WTC11 (cell line): ENCODE data around the gene NEURL2. TPM values are rescaled to one million over a fixed set of nuclear protein-coding genes. Genes with fewer than 3 reads are reported as not detected.

Experiments
- ATAC-seq: fragments of 200-7000 bp; cut with Tn5 transposase; 2 replicates; pipeline ENCODE4 v1.10.0; 2021; ENCODE audit warnings: mild to moderate bottlenecking, moderate library complexity
- CTCF ChIA-PET: fragments of 300-600 bp; sonication (Branson Sonifier 250); formaldehyde crosslinking; loops from one replicate; lab custom pipeline; 2021; ENCODE audit warnings: antibody characterized with exemption; lab: Charles Lee
- POLR2A ChIA-PET: fragments of 350-600 bp; sonication (Branson Sonifier 250); formaldehyde crosslinking; loops from one replicate; lab custom pipeline; 2021; ENCODE audit warnings: antibody characterized with exemption; lab: Charles Lee
- DNase-seq: peaks from one replicate; pipeline ENCODE4 v3.0.0; 2021; ENCODE audit warnings: low spot score
- H3K27ac Mint-ChIP-seq: 2 replicates; pipeline ENCODE4 v1.8.0; 2021; ENCODE audit warnings: mixed read lengths
- H3K27me3 Mint-ChIP-seq: 2 replicates; pipeline ENCODE4 v1.8.0; 2021; ENCODE audit warnings: low read depth, mild to moderate bottlenecking, moderate library complexity, mixed read lengths
- H3K36me3 Mint-ChIP-seq: 2 replicates; pipeline ENCODE4 v1.8.0; 2021; ENCODE audit warnings: mixed read lengths
- H3K4me1 Mint-ChIP-seq: 2 replicates; pipeline ENCODE4 v1.8.0; 2022; ENCODE audit warnings: mixed read lengths
- H3K4me3 Mint-ChIP-seq: 2 replicates; pipeline ENCODE4 v1.8.0; 2021; ENCODE audit warnings: mild to moderate bottlenecking, moderate library complexity, mixed read lengths
- H3K9me3 Mint-ChIP-seq: 2 replicates; pipeline ENCODE4 v1.8.0; 2021; ENCODE audit warnings: mixed read lengths
- CTCF ChIP-seq: fragments of 200-600 bp; IDR thresholded peaks from 2 replicates; pipeline ENCODE4 v1.8.0; 2022; ENCODE audit warnings: antibody characterized with exemption
- ESRRA ChIP-seq: sonication (generic); formaldehyde crosslinking; IDR thresholded peaks from 2 replicates; pipeline ENCODE4 v1.8.1; 2022; ENCODE audit warnings: mild to moderate bottlenecking, missing genetic modification reagents, borderline replicate concordance
- FOXP4 ChIP-seq: sonication (generic); formaldehyde crosslinking; IDR thresholded peaks from 2 replicates; pipeline ENCODE4 v1.8.0; 2022; ENCODE audit warnings: mild to moderate bottlenecking, missing genetic modification reagents
- GTF2I ChIP-seq: fragments of 250-450 bp; sonication (Bioruptor Pico); conservative IDR thresholded peaks from 2 replicates; pipeline ENCODE4 v1.4.0; 2021; ENCODE audit warnings: mild to moderate bottlenecking
- HMGXB4 ChIP-seq: sonication (generic); formaldehyde crosslinking; IDR thresholded peaks from 2 replicates; pipeline ENCODE4 v1.8.1; 2023; ENCODE audit warnings: mild to moderate bottlenecking, moderate library complexity, missing genetic modification reagents
- IRF2 ChIP-seq: sonication (generic); formaldehyde crosslinking; IDR thresholded peaks from 2 replicates; pipeline ENCODE4 v1.8.0; 2022; ENCODE audit warnings: low read depth, missing genetic modification reagents, borderline replicate concordance
- JUN ChIP-seq: sonication (generic); formaldehyde crosslinking; IDR thresholded peaks from 2 replicates; pipeline ENCODE4 v1.8.0; 2023; ENCODE audit warnings: mild to moderate bottlenecking, missing genetic modification reagents
- NFATC4 ChIP-seq: fragments of 250-450 bp; sonication (Bioruptor Pico); IDR thresholded peaks from 2 replicates; pipeline ENCODE4 v1.9.0; 2021; ENCODE audit warnings: mild to moderate bottlenecking
- NFE2L1 ChIP-seq: sonication (generic); formaldehyde crosslinking; IDR thresholded peaks from 2 replicates; pipeline ENCODE4 v1.8.1; 2023; ENCODE audit warnings: missing genetic modification reagents
- OVOL2 ChIP-seq: fragments of 250-450 bp; sonication (Bioruptor Pico); IDR thresholded peaks from 2 replicates; pipeline ENCODE4 v1.9.0; 2021; ENCODE audit warnings: mild to moderate bottlenecking, borderline replicate concordance
- PREB ChIP-seq: sonication (generic); formaldehyde crosslinking; IDR thresholded peaks from 2 replicates; pipeline ENCODE4 v1.8.1; 2022; ENCODE audit warnings: mild to moderate bottlenecking, missing genetic modification reagents, moderate library complexity, borderline replicate concordance
- USF1 ChIP-seq: sonication (generic); formaldehyde crosslinking; IDR thresholded peaks from 2 replicates; pipeline ENCODE4 v1.8.0; 2022; ENCODE audit warnings: mild to moderate bottlenecking, missing genetic modification reagents
- ZNF423 ChIP-seq: fragments of 250-450 bp; sonication (Bioruptor Pico); IDR thresholded peaks from 2 replicates; pipeline ENCODE4 v2.1.2; 2022; ENCODE audit warnings: mild to moderate bottlenecking, moderate library complexity
- ZNF532 ChIP-seq: fragments of 250-450 bp; sonication (Bioruptor Pico); IDR thresholded peaks from 2 replicates; pipeline ENCODE4 v1.9.0; 2021; ENCODE audit warnings: mild to moderate bottlenecking, borderline replicate concordance
- total RNA-seq: library from RNA; stranded (reverse); gene quantifications from 3 replicates; pipeline ENCODE4 v1.2.3, GENCODE V29; 2021

NEURL2 gene
- total RNA-seq, 1 experiment from 2014 or later, result 6.6 TPM

GRCh38 chr20:45908084-45908483, 17.1 kb upstream of the NEURL2 start:
- H3K4me1 Mint-ChIP-seq, result peaks cover 14% of the 10 kb centered on the region
- no peaks in the 10 kb centered on the region for H3K9me3 Mint-ChIP-seq
- H3K27me3 Mint-ChIP-seq, result no peaks in the 10 kb centered on the region
- no peak for TF ChIP-seq NFE2L1 (CRISPR knock-in tag)
- TF ChIP-seq CTCF, result no peak
- TF ChIP-seq PREB (CRISPR knock-in tag), result no peak
- TF ChIP-seq OVOL2 (CRISPR knock-in tag), result no peak
- no peak for TF ChIP-seq GTF2I (CRISPR knock-in tag)
- no peak for TF ChIP-seq USF1 (CRISPR knock-in tag)
- TF ChIP-seq IRF2 (CRISPR knock-in tag), result no peak
- no peak for TF ChIP-seq JUN
- H3K4me3 Mint-ChIP-seq, result no peak overlapping the region
- ATAC-seq, result no peak
- no peak for DNase-seq
- no peak overlapping the region for H3K27ac Mint-ChIP-seq
- CTCF ChIA-PET, result no interaction called here
- POLR2A ChIA-PET, result no interaction called here
- peaks cover 56% of the 10 kb centered on the region for H3K36me3 Mint-ChIP-seq

- Mint-ChIP-seq H3K9me3 (no peaks in the 10 kb centered on the region), H3K4me1 (peaks cover 13% of the 10 kb centered on the region), H3K36me3 (peaks cover 60% of the 10 kb centered on the region), H3K27me3 (no peaks in the 10 kb centered on the region), H3K27ac (no peak overlapping the region), H3K4me3 (no peak overlapping the region)
- ATAC-seq (no peak), DNase-seq (no peak)
- CTCF ChIA-PET, result interaction anchor here (0.5 kb wide), 1 partner anchor 28 kb away, joined by 5 read pairs; no protein-coding TSS in a partner anchor
- POLR2A ChIA-PET, result no interaction called here
- TF ChIP-seq NFE2L1 (CRISPR knock-in tag) (no peak), IRF2 (CRISPR knock-in tag) (no peak), ZNF532 (CRISPR knock-in tag) (no peak), NFATC4 (CRISPR knock-in tag) (no peak), FOXP4 (CRISPR knock-in tag) (no peak), ZNF423 (CRISPR knock-in tag) (no peak), ESRRA (no peak), HMGXB4 (no peak)
Observed at GRCh38 chr20:45907219-45907948, 16.4 kb upstream of the NEURL2 start.
